Measurements from ENCODE around the gene IFI44. TPM values are rescaled to one million over a fixed set of nuclear protein-coding genes. Genes with fewer than 3 reads are reported as not detected.

The IFI44 gene
- total and polyA plus RNA-seq, 2 donors (not counting 3 experiments of a cell fraction or from before 2014, with no cell fraction given) = 11.8 to 12.3 TPM

- CTCF ChIA-PET = interaction anchor here (0.7 to 1.6 kb wide), 7 partner anchors 9 to 48 kb away, joined by 3 to 17 read pairs (median 3); partner anchors contain the start of gene IFI44
- Histone ChIP-seq H3K9ac (replicated peaks; ENCODE audit: extremely low read depth, insufficient read depth, low read length) (no peak overlapping the region), H3K36me3 (ENCODE audit: control insufficient read depth in 2 of 2, extremely low read depth in 1 of 2, insufficient read depth in 2 of 2, low read length in 2 of 2) (no peaks in the 10 kb centered on the region), H3K79me2 (ENCODE audit: control insufficient read depth, insufficient read depth, low read length) (no peaks in the 10 kb centered on the region), H4K20me1 (replicated peaks; ENCODE audit: control insufficient read depth, extremely low read depth, insufficient read depth, low read length) (no peaks in the 10 kb centered on the region), H3K9me3 (replicated peaks; ENCODE audit: control insufficient read depth, insufficient read depth, low read length) (no peaks in the 10 kb centered on the region), H3K4me2 (ENCODE audit: insufficient read depth, low read length) (no peak overlapping the region), H3K9me1 (replicated peaks; ENCODE audit: control insufficient read depth, extremely low read depth, insufficient read depth, low read length) (no peaks in the 10 kb centered on the region), H2AFZ (ENCODE audit: low read depth, low read length) (no peak overlapping the region), H3K4me1 (ENCODE audit: control insufficient read depth, extremely low read depth, insufficient read depth, low read length) (no peaks in the 10 kb centered on the region), H3K27ac (ENCODE audit: insufficient read depth, low read depth, low read length) (no peak overlapping the region), H3K4me3 (replicated peaks in 1 of 3; ENCODE audit: insufficient read depth in 1 of 3, low read depth in 1 of 3, low read length in 3 of 3) (no peak overlapping the region), H3K27me3 (ENCODE audit: control insufficient read depth in 2 of 2, insufficient read depth in 2 of 2, low read length in 2 of 2) (no peaks in the 10 kb centered on the region)
- dilution Hi-C loops (cut with MboI; ENCODE audit: extremely low pct_ligation_motif_present, low sequenced_read_pairs) (no loop called here), intact Hi-C loops (cut with micrococcal nuclease) (no loop called here)
- no TSS peak for BruUV-seq (replicated peaks)
- FAIRE-seq = no peak
- DNase-seq (ENCODE audit: low read depth, low spot score) = no peak
- POLR2A ChIA-PET = no interaction called here
- TF ChIP-seq CTCF (IDR thresholded peaks at IDR 0.05; ENCODE audit: extremely low read depth in 1 of 2, insufficient read depth in 1 of 2, low read depth in 1 of 2, low read length in 2 of 2) (no peak), FOS (IDR thresholded peaks at IDR 0.05; ENCODE audit: borderline replicate concordance, insufficient read depth, low read length) (no peak), MYC (IDR thresholded peaks at IDR 0.05; ENCODE audit: low read depth, low read length) (no peak), POLR2AphosphoS5 (IDR thresholded peaks at IDR 0.05; ENCODE audit: insufficient read depth, low read depth, low read length) (no peak), EZH2 (IDR thresholded peaks at IDR 0.05; ENCODE audit: borderline replicate concordance, low read depth, low read length, severe bottlenecking) (no peak), JUN (IDR thresholded peaks at IDR 0.05; ENCODE audit: borderline replicate concordance, insufficient read depth, insufficient read length, low read depth) (no peak), POLR2A (IDR thresholded peaks at IDR 0.05; ENCODE audit: low read depth, low read length) (no peak), GATA2 (IDR thresholded peaks at IDR 0.05; ENCODE audit: insufficient read depth, insufficient read length, low read depth, low read length) (no peak), MAX (IDR thresholded peaks at IDR 0.05; ENCODE audit: insufficient read depth, insufficient read length) (no peak)
These were observed 22.3 kb upstream of the IFI44 start for GRCh38 chr1:78627321-78627720.

All from endothelial cell of umbilical vein (primary cell).